Hepatocyte (in vitro differentiated cells): ENCODE data around the gene IDE.

Experiments used
- EZH2 ChIP-seq: fragments of 200-600 bp; sonication (generic); IDR thresholded peaks from 2 replicates; pipeline ENCODE4 v1.6.1; 2016; ENCODE audit warnings: antibody characterized with exemption, mild to moderate bottlenecking, borderline replicate concordance
- EZH2phosphoT487 ChIP-seq: fragments of 200-600 bp; sonication (generic); IDR thresholded peaks from one replicate; pipeline ENCODE4 v1.6.1; 2018; ENCODE audit warnings: antibody characterized with exemption, mild to moderate bottlenecking, low read depth, moderate library complexity; ENCODE audit not compliant: unreplicated experiment, severe bottlenecking
- TF ChIP-seq, protein P1 (sequence below): fragments of 200-600 bp; sonication (generic); IDR thresholded peaks from 2 replicates; pipeline ENCODE4 v1.5.1; 2016; ENCODE audit warnings: antibody characterized with exemption, mild to moderate bottlenecking; ENCODE audit not compliant: poor library complexity

DNA sequence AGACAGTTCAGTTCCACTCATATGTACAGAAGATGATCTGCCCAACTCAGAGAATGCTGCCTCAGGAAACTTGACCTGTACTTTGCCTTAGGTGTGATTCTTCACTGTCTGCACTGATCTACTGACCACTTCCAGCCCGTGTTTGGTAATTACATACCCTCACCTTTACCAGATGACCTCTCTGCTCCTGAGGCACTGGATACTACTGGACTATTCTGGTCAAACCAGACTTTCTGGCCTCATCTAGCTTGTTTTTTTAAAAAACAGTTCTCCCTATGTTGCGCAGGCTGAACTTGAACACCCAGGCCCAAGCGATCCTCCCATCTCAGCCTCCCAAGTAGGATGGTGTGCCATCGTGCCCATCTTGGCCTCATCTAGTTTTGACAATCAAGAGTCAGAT is 26.2 kb downstream of the IDE start:
- TF ChIP-seq EZH2 (no peak), EZH2phosphoT487 (no peak)
- TF ChIP-seq, protein P1, sequence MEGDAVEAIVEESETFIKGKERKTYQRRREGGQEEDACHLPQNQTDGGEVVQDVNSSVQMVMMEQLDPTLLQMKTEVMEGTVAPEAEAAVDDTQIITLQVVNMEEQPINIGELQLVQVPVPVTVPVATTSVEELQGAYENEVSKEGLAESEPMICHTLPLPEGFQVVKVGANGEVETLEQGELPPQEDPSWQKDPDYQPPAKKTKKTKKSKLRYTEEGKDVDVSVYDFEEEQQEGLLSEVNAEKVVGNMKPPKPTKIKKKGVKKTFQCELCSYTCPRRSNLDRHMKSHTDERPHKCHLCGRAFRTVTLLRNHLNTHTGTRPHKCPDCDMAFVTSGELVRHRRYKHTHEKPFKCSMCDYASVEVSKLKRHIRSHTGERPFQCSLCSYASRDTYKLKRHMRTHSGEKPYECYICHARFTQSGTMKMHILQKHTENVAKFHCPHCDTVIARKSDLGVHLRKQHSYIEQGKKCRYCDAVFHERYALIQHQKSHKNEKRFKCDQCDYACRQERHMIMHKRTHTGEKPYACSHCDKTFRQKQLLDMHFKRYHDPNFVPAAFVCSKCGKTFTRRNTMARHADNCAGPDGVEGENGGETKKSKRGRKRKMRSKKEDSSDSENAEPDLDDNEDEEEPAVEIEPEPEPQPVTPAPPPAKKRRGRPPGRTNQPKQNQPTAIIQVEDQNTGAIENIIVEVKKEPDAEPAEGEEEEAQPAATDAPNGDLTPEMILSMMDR, result no peak
